ENCODE data around the gene CDC42BPB. TPM values are rescaled to one million over a fixed set of nuclear protein-coding genes. Genes with fewer than 3 reads are reported as not detected.

Gene CDC42BPB
- total RNA-seq, 4 donors from 2014 or later: 105 to 178 (median 107) TPM

DNA sequence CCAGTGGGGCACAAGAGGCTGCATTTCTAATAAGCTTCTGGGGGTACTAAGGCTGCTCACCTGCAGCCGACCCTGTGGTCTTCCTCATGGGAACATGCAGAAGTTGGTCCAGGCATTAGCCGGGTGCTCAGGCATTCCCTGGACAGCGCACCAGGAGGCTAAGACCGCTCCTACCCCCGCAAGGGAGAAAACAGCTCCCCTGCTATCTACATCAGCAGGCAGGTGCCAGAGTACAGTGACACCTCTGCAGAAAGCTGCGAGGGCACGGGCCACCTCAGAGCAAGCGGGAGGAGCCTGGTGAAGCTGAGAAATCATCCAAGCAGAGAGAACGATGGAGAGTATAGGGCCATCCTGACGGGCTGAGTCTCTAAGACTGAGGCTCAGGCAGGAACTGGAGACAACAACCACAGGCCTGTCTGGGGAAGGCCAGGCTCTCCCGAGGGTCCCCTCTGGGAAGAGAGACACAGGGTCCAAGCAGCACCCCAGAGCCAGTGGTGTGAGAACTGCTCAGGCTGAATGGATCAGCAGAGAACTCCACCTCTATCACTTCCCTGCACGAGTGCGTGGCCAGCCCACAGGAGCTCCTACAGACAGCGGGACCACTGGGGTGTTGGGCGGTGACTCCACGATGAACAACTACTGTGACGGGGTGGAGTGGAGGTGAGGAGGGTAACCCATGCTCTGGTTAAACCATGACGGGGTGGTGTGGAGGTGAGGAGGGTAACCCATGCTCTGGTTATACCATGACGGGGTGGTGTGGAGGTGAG, 72.8 kb downstream of the CDC42BPB start:
- peaks cover 68% of the 10 kb centered on the region for H3K36me3 ChIP-seq
- no peaks in the 10 kb centered on the region for H3K9me3 ChIP-seq
- WGBS: 96% methylated on average over 13 of the region's 19 CpGs
- no peaks in the 10 kb centered on the region for H3K27me3 ChIP-seq
- no peak overlapping the region for H3K4me3 ChIP-seq
- peaks cover 24% of the 10 kb centered on the region for H3K4me1 ChIP-seq
- H3K27ac ChIP-seq: no peak overlapping the region
- TF ChIP-seq POLR2AphosphoS5 (IDR thresholded peaks at IDR 0.05): no peak
- no peak for TF ChIP-seq POLR2A (IDR thresholded peaks at IDR 0.05)
- no peak for TF ChIP-seq CTCF (IDR thresholded peaks at IDR 0.05)
- no peak for TF ChIP-seq EP300 (IDR thresholded peaks at IDR 0.05)
- no peak for DNase-seq (ENCODE audit: low spot score in 2 of 2)

GRCh38 chr14:102983496-102983895, 73.9 kb downstream of the CDC42BPB start:
- Histone ChIP-seq H3K4me3 (no peak overlapping the region), H3K4me1 (peaks cover 24% of the 10 kb centered on the region), H3K27ac (no peak overlapping the region), H3K36me3 (peaks cover 68% of the 10 kb centered on the region), H3K27me3 (no peaks in the 10 kb centered on the region), H3K9me3 (no peaks in the 10 kb centered on the region)
- DNase-seq (ENCODE audit: low spot score in 2 of 2): no peak
- 94% methylated on average over 14 of the region's 14 CpGs for WGBS
- TF ChIP-seq EP300 (IDR thresholded peaks at IDR 0.05) (no peak), POLR2AphosphoS5 (IDR thresholded peaks at IDR 0.05) (no peak), CTCF (IDR thresholded peaks at IDR 0.05) (no peak), POLR2A (IDR thresholded peaks at IDR 0.05) (no peak)

DNA sequence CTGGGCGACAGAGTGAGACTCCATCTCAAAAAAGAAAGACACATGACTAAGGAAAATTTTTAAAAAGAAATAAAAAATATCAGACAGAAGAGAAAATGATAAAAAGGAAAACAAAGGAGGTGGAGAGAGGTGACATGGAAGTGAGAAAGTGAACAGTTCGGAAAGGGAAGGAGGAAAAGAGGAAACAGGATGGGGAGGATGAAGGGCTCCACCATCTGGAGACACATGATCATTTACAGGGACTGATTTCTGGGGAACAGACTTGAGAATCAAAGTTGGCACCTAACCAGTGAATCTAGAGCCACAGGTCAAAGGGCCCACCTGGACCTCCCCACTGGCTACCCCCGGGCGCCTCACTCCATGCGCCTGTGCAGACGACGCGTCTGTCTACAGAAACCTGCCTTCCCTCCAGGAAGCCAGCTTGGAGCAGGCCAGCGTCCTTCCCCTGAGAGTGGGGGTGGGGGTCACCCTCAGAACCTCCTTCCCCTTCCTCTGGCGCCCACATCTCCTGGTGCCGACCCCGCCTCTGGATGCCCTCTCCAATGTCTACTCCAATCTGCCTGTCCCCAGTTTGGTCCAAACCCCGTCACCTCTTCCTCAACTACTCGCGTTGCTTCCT, 74.4 kb downstream of the CDC42BPB start:
- Histone ChIP-seq H3K27ac (no peak overlapping the region), H3K36me3 (peaks cover 74% of the 10 kb centered on the region), H3K27me3 (no peaks in the 10 kb centered on the region), H3K9me3 (no peaks in the 10 kb centered on the region), H3K4me1 (peaks cover 24% of the 10 kb centered on the region), H3K4me3 (no peak overlapping the region)
- DNase-seq (ENCODE audit: low spot score in 2 of 2): no peak
- TF ChIP-seq CTCF (IDR thresholded peaks at IDR 0.05): no peak
- no peak for TF ChIP-seq POLR2AphosphoS5 (IDR thresholded peaks at IDR 0.05)
- no peak for TF ChIP-seq EP300 (IDR thresholded peaks at IDR 0.05)
- TF ChIP-seq POLR2A (IDR thresholded peaks at IDR 0.05): no peak
- 91% methylated on average over 15 of the region's 15 CpGs for WGBS

- 88% methylated on average over 8 of the region's 8 CpGs for WGBS
- TF ChIP-seq POLR2A (IDR thresholded peaks at IDR 0.05) (no peak), EP300 (IDR thresholded peaks at IDR 0.05) (no peak), POLR2AphosphoS5 (IDR thresholded peaks at IDR 0.05) (no peak), CTCF (IDR thresholded peaks at IDR 0.05) (no peak)
- Histone ChIP-seq H3K9me3 (no peaks in the 10 kb centered on the region), H3K27me3 (no peaks in the 10 kb centered on the region), H3K4me1 (peaks cover 5% of the 10 kb centered on the region), H3K36me3 (peaks cover 97% of the 10 kb centered on the region), H3K4me3 (no peak overlapping the region), H3K27ac (no peak overlapping the region)
- DNase-seq (ENCODE audit: low spot score in 2 of 2): no peak
These were observed 76.9 kb downstream of the CDC42BPB start for GRCh38 chr14:102980409-102980810.

- H3K9me3 ChIP-seq: no peaks in the 10 kb centered on the region
- no peaks in the 10 kb centered on the region for H3K27me3 ChIP-seq
- no peaks in the 10 kb centered on the region for H3K4me1 ChIP-seq
- DNase-seq (ENCODE audit: low spot score in 2 of 2): no peak
- WGBS: 95% methylated on average over 9 of the region's 9 CpGs
- H3K36me3 ChIP-seq: peaks cover 97% of the 10 kb centered on the region
- H3K4me3 ChIP-seq: no peak overlapping the region
- H3K27ac ChIP-seq: no peak overlapping the region
- TF ChIP-seq CTCF (IDR thresholded peaks at IDR 0.05): no peak
- TF ChIP-seq POLR2AphosphoS5 (IDR thresholded peaks at IDR 0.05): no peak
- no peak for TF ChIP-seq EP300 (IDR thresholded peaks at IDR 0.05)
- no peak for TF ChIP-seq POLR2A (IDR thresholded peaks at IDR 0.05)
These were observed 77.9 kb downstream of the CDC42BPB start for GRCh38 chr14:102979406-102979805.

Data from suprapubic skin (tissue), 4 donors.